HCT116 (cell line): Measurements from ENCODE around the gene ARF1. TPM values are rescaled to one million over a fixed set of nuclear protein-coding genes. Genes with fewer than 3 reads are reported as not detected.

ENCODE experiments used
- ATAC-seq: fragments of 200-7000 bp; cut with Tn5 transposase; 2 replicates; pipeline ENCODE4 v1.9.1; 2020; ENCODE audit warnings: mild to moderate bottlenecking, moderate library complexity
- BruUV-seq: library from RNA; stranded (reverse); fragments of 400-500 nt; replicated peaks from 2 replicates; lab custom pipeline; 2021; lab: Mats Ljungman, UMichigan
- CTCF ChIA-PET: fragments of 300-600 bp; sonication (Branson Sonifier 250); formaldehyde crosslinking; loops from one replicate; lab custom pipeline; 2021; ENCODE audit warnings: antibody characterized with exemption; lab: Charles Lee
- POLR2A ChIA-PET: fragments of 300-600, 350-600 bp; sonication (Branson Sonifier 250); formaldehyde crosslinking; loops from one replicate; lab custom pipeline; 2021; ENCODE audit warnings: antibody characterized with exemption; lab: Charles Lee
- RAD21 ChIA-PET, 2 experiments: fragments of 300-600 bp; sonication (Branson Sonifier 250); formaldehyde crosslinking; loops; one replicate each; lab custom pipeline; 2023; ENCODE audit warnings: low total read pairs in 2 of 2; ENCODE audit not compliant: uncharacterized antibody in 2 of 2, unreplicated experiment in 2 of 2, low non-redundant PET in 1 of 2; lab: Charles Lee
- DNase-seq: peaks from one replicate; pipeline ENCODE4 v3.0.0-alpha.2; 2010; ENCODE audit warnings: low read depth, low spot score
- H2AFZ ChIP-seq: fragments of 200-600 bp; shearing (Covaris generic), sonication (generic); 2 replicates; pipeline ENCODE4 v1.6.1; 2017; ENCODE audit warnings: low read depth, mixed run types, mixed read lengths, antibody characterized with exemption, low read length; ENCODE audit not compliant: poor library complexity, severe bottlenecking
- H3K27ac ChIP-seq: 2 replicates; pipeline ENCODE4 v1.5.1; 2012; ENCODE audit warnings: low read depth, low read length
- H3K27me3 ChIP-seq: fragments of 200-600 bp; sonication (generic); 2 replicates; pipeline ENCODE4 v1.6.1; 2016; ENCODE audit warnings: mixed run types, low read length, mixed read lengths; ENCODE audit not compliant: insufficient read depth
- H3K36me3 ChIP-seq, 2 experiments: fragments of 200-500 bp in 1 of 2; fragments of 200-600 bp in 1 of 2; sonication (Bioruptor generic) in 1 of 2; sonication (generic) in 1 of 2; 2 replicates each; pipeline versions ENCODE4 v1.5.1 to v1.6.1; 2014 to 2016; ENCODE audit warnings: low read length in 2 of 2, inconsistent platforms in 1 of 2, mixed read lengths in 1 of 2, mixed run types in 1 of 2; ENCODE audit not compliant: insufficient read depth in 2 of 2, control insufficient read depth in 1 of 2
- H3K4me1 ChIP-seq, 2 experiments: fragments of 200-600 bp in 1 of 2; sonication (generic) in 1 of 2; 2 replicates each; pipeline versions ENCODE4 v1.5.1 to v1.6.1; 2012 to 2017; ENCODE audit warnings: low read length in 2 of 2, inconsistent platforms in 1 of 2, mild to moderate bottlenecking in 1 of 2, mixed read lengths in 1 of 2, mixed run types in 1 of 2, moderate library complexity in 1 of 2; ENCODE audit not compliant: insufficient read depth in 2 of 2, control insufficient read depth in 1 of 2
- H3K4me2 ChIP-seq: fragments of 200-600 bp; sonication (generic); 2 replicates; pipeline ENCODE4 v1.6.1; 2017; ENCODE audit warnings: mixed run types, low read length, mixed read lengths
- H3K4me3 ChIP-seq, 2 experiments: fragments of 200-600 bp in 1 of 2; sonication (generic) in 1 of 2; replicated peaks in 1 of 2; 2 replicates each; pipeline ENCODE4 v1.5.1; 2011 to 2016; ENCODE audit warnings: low read length in 2 of 2, control low read depth in 1 of 2, low read depth in 1 of 2, mild to moderate bottlenecking in 1 of 2, mixed read lengths in 1 of 2, mixed run types in 1 of 2
- H3K79me2 ChIP-seq: fragments of 200-600 bp; sonication (generic); 2 replicates; pipeline ENCODE4 v1.6.1; 2017; ENCODE audit warnings: mild to moderate bottlenecking, mixed run types, low read length, moderate library complexity, mixed read lengths; ENCODE audit not compliant: insufficient read depth
- H3K9ac ChIP-seq: fragments of 200-600 bp; sonication (generic); 2 replicates; pipeline ENCODE4 v1.6.1; 2016; ENCODE audit warnings: low read length, mixed read lengths
- H3K9me2 ChIP-seq: fragments of 200-600 bp; sonication (generic), shearing (Covaris generic); 2 replicates; pipeline ENCODE4 v1.6.1; 2017; ENCODE audit warnings: mixed run types, mild to moderate bottlenecking, moderate library complexity; ENCODE audit not compliant: insufficient read depth
- H3K9me3 ChIP-seq, 2 experiments: fragments of 200-500 bp in 1 of 2; fragments of 200-600 bp in 1 of 2; sonication (Bioruptor generic) in 1 of 2; sonication (generic) in 1 of 2; 2 replicates each; pipeline ENCODE4 v1.6.1; 2014 to 2017; ENCODE audit warnings: low read length in 2 of 2, mixed read lengths in 2 of 2, inconsistent platforms in 1 of 2, low read depth in 1 of 2, mild to moderate bottlenecking in 1 of 2, mixed run types in 1 of 2, moderate library complexity in 1 of 2; ENCODE audit not compliant: control insufficient read depth in 1 of 2, insufficient read depth in 1 of 2
- H4K20me1 ChIP-seq: fragments of 200-600 bp; sonication (generic), shearing (Covaris generic); 2 replicates; pipeline ENCODE4 v1.6.1; 2017; ENCODE audit warnings: mixed run types, mild to moderate bottlenecking, moderate library complexity; ENCODE audit not compliant: insufficient read depth
- EZH2 ChIP-seq: fragments of 200-600 bp; sonication (generic); IDR thresholded peaks from 2 replicates; pipeline ENCODE4 v1.6.1; 2017; ENCODE audit warnings: antibody characterized with exemption, mixed run types
- MAX ChIP-seq: IDR thresholded peaks from 2 replicates; pipeline ENCODE4 v1.6.1; 2012
- POLR2A ChIP-seq: IDR thresholded peaks from 2 replicates; pipeline ENCODE4 v1.7.0; 2011; ENCODE audit warnings: borderline replicate concordance; ENCODE audit not compliant: insufficient read depth, insufficient read length; ENCODE audit errors: extremely low read depth
- POLR2AphosphoS5 ChIP-seq: IDR thresholded peaks from 2 replicates; pipeline ENCODE4 v1.6.1; 2011; ENCODE audit warnings: mild to moderate bottlenecking, low read depth, low read length, moderate library complexity
- RAD21 ChIP-seq: IDR thresholded peaks from 2 replicates; pipeline ENCODE4 v1.6.1; 2012; ENCODE audit warnings: low read depth, mild to moderate bottlenecking
- REST ChIP-seq: IDR thresholded peaks from 2 replicates; pipeline ENCODE4 v1.6.1; 2012; ENCODE audit warnings: low read depth
- SRF ChIP-seq: IDR thresholded peaks from 2 replicates; pipeline ENCODE4 v1.6.1; 2012; ENCODE audit warnings: low read depth
- ZFX ChIP-seq: fragments of 450-650 bp; IDR thresholded peaks from 2 replicates; pipeline ENCODE4 v1.6.1; 2017
- intact Hi-C: fragments of 100-400 bp; cut with micrococcal nuclease; formaldehyde crosslinking; loops from 2 replicates; pipeline ENCODE4 v1.10.0; 2022
- total RNA-seq: library from RNA; stranded (reverse); gene quantifications from one replicate; pipeline ENCODE4 v1.2.1, GENCODE V29; 2021; ENCODE audit not compliant: unreplicated experiment
- TF ChIP-seq, protein P1 (sequence below): IDR thresholded peaks from 2 replicates; pipeline ENCODE4 v1.6.1; 2011; ENCODE audit warnings: mild to moderate bottlenecking, low read length, moderate library complexity; ENCODE audit not compliant: insufficient replicate concordance; ENCODE audit errors: extremely low read depth

ARF1 gene
- total RNA-seq, 1 experiment from 2014 or later, result 394 TPM

DNA sequence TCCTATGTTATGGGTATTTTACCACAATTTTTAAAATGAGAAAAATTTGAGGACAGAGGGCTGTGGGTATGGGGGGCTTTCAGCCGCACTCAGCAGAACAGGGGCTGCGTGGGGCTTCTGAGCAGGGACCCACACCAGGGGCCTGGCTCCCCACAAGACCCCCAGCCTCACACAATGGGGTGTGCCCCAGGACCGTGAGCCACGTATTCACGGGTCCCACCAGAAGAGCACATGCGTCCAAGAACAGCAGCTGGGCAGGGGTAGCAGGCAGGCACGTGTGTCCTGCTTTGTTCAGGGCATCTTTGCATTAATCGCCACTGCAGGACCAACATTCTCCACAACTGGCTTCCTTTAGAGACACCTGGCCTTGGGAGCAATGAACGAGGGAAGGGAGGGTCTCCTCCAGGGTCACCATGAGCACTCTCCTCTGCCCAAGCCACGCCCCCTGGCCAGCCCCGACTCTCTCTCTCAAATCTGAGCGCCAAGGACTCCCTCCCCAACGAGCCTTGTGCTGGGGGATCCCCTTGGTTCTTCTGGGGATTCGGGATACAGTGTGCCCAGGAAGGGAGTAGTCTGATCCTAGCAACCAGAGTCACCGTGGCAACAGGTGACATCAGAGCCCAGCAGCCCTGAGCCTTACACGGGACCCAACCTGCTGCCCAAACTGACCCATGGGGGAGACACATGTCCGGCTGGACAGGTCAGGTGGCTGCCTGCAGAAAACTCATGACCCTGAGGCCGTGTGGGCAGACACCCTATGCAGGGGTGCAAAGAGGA, 7.4 kb upstream of the ARF1 start:
- H3K9me2 ChIP-seq, result no peaks in the 10 kb centered on the region
- no peak overlapping the region for H3K27ac ChIP-seq
- intact Hi-C loops, result loop anchor here (5.0 to 10.0 kb wide), 2 partner anchors 78 to 310 kb away; no protein-coding TSS in a partner anchor
- no peak for DNase-seq
- ChIA-PET RAD21 (no interaction called here), CTCF (interaction anchor here (1.7 to 2.2 kb wide), 2 partner anchors 71 to 75 kb away, joined by 6 to 16 read pairs; no protein-coding TSS in a partner anchor), POLR2A (no interaction called here)
- H3K4me1 ChIP-seq, result no peaks in the 10 kb centered on the region; a peak in 1 of 4 replicates
- H3K4me2 ChIP-seq, result no peak overlapping the region
- H3K36me3 ChIP-seq, result no peaks in the 10 kb centered on the region
- TF ChIP-seq POLR2A, result peak; percentile 22
- TF ChIP-seq POLR2AphosphoS5, result peak; percentile 11
- TF ChIP-seq REST, result no peak
- H3K9ac ChIP-seq, result no peak overlapping the region
- no peaks in the 10 kb centered on the region for H4K20me1 ChIP-seq
- peak; percentile 48 for ATAC-seq
- no peak overlapping the region for H3K4me3 ChIP-seq
- H3K79me2 ChIP-seq, result peaks cover 9% of the 10 kb centered on the region; the same call in 1 of the 2 replicates
- H3K27me3 ChIP-seq, result no peaks in the 10 kb centered on the region
- no TSS peak for BruUV-seq
- H3K9me3 ChIP-seq, result no peaks in the 10 kb centered on the region
- H2AFZ ChIP-seq, result no peak overlapping the region

GRCh38 chr1:228075801-228076271, 6.7 kb upstream of the ARF1 start:
- Histone ChIP-seq H2AFZ (no peak overlapping the region), H3K4me2 (no peak overlapping the region), H3K4me3 (no peak overlapping the region), H3K36me3 (no peaks in the 10 kb centered on the region), H3K4me1 (no peaks in the 10 kb centered on the region; a peak in 2 of 4 replicates), H3K9me2 (no peaks in the 10 kb centered on the region), H3K9me3 (no peaks in the 10 kb centered on the region), H3K79me2 (peaks cover 15% of the 10 kb centered on the region), H3K27ac (no peak overlapping the region), H3K27me3 (no peaks in the 10 kb centered on the region), H3K9ac (no peak overlapping the region), H4K20me1 (no peaks in the 10 kb centered on the region)
- ChIA-PET RAD21 (no interaction called here), POLR2A (no interaction called here), CTCF (no interaction called here)
- BruUV-seq, result no TSS peak
- DNase-seq, result no peak
- intact Hi-C loops, result loop anchor here (10.0 kb wide), 1 partner anchor 311 kb away; no protein-coding TSS in a partner anchor
- ATAC-seq, result no peak
- TF ChIP-seq ZFX (no peak), POLR2A (no peak), EZH2 (no peak), SRF (no peak), MAX (no peak), RAD21 (no peak), POLR2AphosphoS5 (no peak)
- TF ChIP-seq, protein P1, sequence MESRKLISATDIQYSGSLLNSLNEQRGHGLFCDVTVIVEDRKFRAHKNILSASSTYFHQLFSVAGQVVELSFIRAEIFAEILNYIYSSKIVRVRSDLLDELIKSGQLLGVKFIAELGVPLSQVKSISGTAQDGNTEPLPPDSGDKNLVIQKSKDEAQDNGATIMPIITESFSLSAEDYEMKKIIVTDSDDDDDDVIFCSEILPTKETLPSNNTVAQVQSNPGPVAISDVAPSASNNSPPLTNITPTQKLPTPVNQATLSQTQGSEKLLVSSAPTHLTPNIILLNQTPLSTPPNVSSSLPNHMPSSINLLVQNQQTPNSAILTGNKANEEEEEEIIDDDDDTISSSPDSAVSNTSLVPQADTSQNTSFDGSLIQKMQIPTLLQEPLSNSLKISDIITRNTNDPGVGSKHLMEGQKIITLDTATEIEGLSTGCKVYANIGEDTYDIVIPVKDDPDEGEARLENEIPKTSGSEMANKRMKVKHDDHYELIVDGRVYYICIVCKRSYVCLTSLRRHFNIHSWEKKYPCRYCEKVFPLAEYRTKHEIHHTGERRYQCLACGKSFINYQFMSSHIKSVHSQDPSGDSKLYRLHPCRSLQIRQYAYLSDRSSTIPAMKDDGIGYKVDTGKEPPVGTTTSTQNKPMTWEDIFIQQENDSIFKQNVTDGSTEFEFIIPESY, result no peak
